H9 (cell line): ENCODE measurements around the gene SSNA1. TPM values are rescaled to one million over a fixed set of nuclear protein-coding genes. Genes with fewer than 3 reads are reported as not detected.
A peak's percentile ranks its signal among the peaks of the same experiment; 100 is the strongest.

Source experiments
- DNase-seq: peaks from one replicate; pipeline ENCODE4 v3.0.0-alpha.2; 2017
- H2AFZ ChIP-seq: one replicate; pipeline ENCODE4 v1.6.1; 2013; ENCODE audit warnings: mild to moderate bottlenecking, low read length, control low read depth, moderate library complexity
- H2AK5ac ChIP-seq: 2 replicates; pipeline ENCODE4 v1.6.1; 2013; ENCODE audit warnings: low read length, control low read depth, mixed read lengths; ENCODE audit not compliant: insufficient read length
- H2BK120ac ChIP-seq: one replicate; pipeline ENCODE4 v1.6.1; 2013; ENCODE audit warnings: low read depth, mild to moderate bottlenecking, low read length, control low read depth, inconsistent platforms; ENCODE audit not compliant: poor library complexity, severe bottlenecking
- H2BK12ac ChIP-seq: 2 replicates; pipeline ENCODE4 v1.6.1; 2013; ENCODE audit warnings: low read length, control low read depth, mixed read lengths, low read depth; ENCODE audit not compliant: insufficient read length
- H2BK15ac ChIP-seq: 2 replicates; pipeline ENCODE4 v1.6.1; 2013; ENCODE audit warnings: low read depth, low read length, control low read depth
- H2BK20ac ChIP-seq: one replicate; pipeline ENCODE4 v1.6.1; 2013; ENCODE audit warnings: low read depth, mild to moderate bottlenecking, low read length, control low read depth, inconsistent platforms; ENCODE audit not compliant: poor library complexity, severe bottlenecking
- H2BK5ac ChIP-seq: 2 replicates; pipeline ENCODE4 v1.6.1; 2013; ENCODE audit warnings: low read length, control low read depth, mixed read lengths; ENCODE audit not compliant: insufficient read length
- H3K14ac ChIP-seq: 2 replicates; pipeline ENCODE4 v1.6.1; 2013; ENCODE audit warnings: low read length, control low read depth; ENCODE audit not compliant: insufficient read depth
- H3K18ac ChIP-seq: 2 replicates; pipeline ENCODE4 v1.6.1; 2013; ENCODE audit warnings: low read depth, mild to moderate bottlenecking, mixed read lengths, low read length, control low read depth; ENCODE audit not compliant: insufficient read length
- H3K23ac ChIP-seq: 2 replicates; pipeline ENCODE4 v1.6.1; 2013; ENCODE audit warnings: low read length, control low read depth, mixed read lengths, low read depth; ENCODE audit not compliant: insufficient read length
- H3K23me2 ChIP-seq: 2 replicates; pipeline ENCODE4 v1.6.1; 2013; ENCODE audit warnings: low read depth, mild to moderate bottlenecking, mixed read lengths, low read length, control low read depth; ENCODE audit not compliant: insufficient read length, poor library complexity, severe bottlenecking
- H3K27ac ChIP-seq: 2 replicates; pipeline ENCODE4 v1.5.1; 2013; ENCODE audit warnings: low read length, control low read depth, mixed read lengths, low read depth; ENCODE audit not compliant: insufficient read length
- H3K27me3 ChIP-seq: 2 replicates; pipeline ENCODE4 v1.6.1; 2013; ENCODE audit warnings: low read length, control low read depth, inconsistent platforms; ENCODE audit not compliant: insufficient read depth
- H3K4ac ChIP-seq: 2 replicates; pipeline ENCODE4 v1.6.1; 2013; ENCODE audit warnings: low read depth, mild to moderate bottlenecking, control low read depth, inconsistent platforms, low read length, moderate library complexity
- H3K4me1 ChIP-seq: 2 replicates; pipeline ENCODE4 v1.6.1; 2013; ENCODE audit warnings: low read length, control low read depth, inconsistent platforms; ENCODE audit not compliant: insufficient read depth
- H3K4me2 ChIP-seq: 2 replicates; pipeline ENCODE4 v1.6.1; 2013; ENCODE audit warnings: low read length, control low read depth, mixed read lengths; ENCODE audit not compliant: insufficient read length, insufficient read depth
- H3K56ac ChIP-seq: 2 replicates; pipeline ENCODE4 v1.6.1; 2013; ENCODE audit warnings: low read depth, mild to moderate bottlenecking, mixed read lengths, low read length, control low read depth; ENCODE audit not compliant: insufficient read length
- H3K79me1 ChIP-seq: 2 replicates; pipeline ENCODE4 v1.6.1; 2013; ENCODE audit warnings: low read depth, mild to moderate bottlenecking, moderate library complexity, low read length, control low read depth, inconsistent platforms; ENCODE audit not compliant: insufficient read depth, poor library complexity, severe bottlenecking
- H3K79me2 ChIP-seq: 2 replicates; pipeline ENCODE4 v1.6.1; 2013; ENCODE audit warnings: low read length, control low read depth, inconsistent platforms; ENCODE audit not compliant: insufficient read depth
- H3K9ac ChIP-seq: 2 replicates; pipeline ENCODE4 v1.6.1; 2013; ENCODE audit warnings: low read length, control low read depth, mixed read lengths; ENCODE audit not compliant: insufficient read length; ENCODE audit errors: extremely low read depth
- H3K9me3 ChIP-seq: one replicate; pipeline ENCODE4 v1.6.1; 2013; ENCODE audit warnings: low read depth, low read length, inconsistent platforms; ENCODE audit not compliant: control insufficient read depth
- H3T11ph ChIP-seq: one replicate; pipeline ENCODE4 v1.6.1; 2013; ENCODE audit warnings: mild to moderate bottlenecking, low read length, control low read depth, inconsistent platforms
- H4K20me1 ChIP-seq: one replicate; pipeline ENCODE4 v1.6.1; 2013; ENCODE audit not compliant: control insufficient read depth, insufficient read length, insufficient read depth
- H4K5ac ChIP-seq: 2 replicates; pipeline ENCODE4 v1.6.1; 2013; ENCODE audit warnings: low read depth, mild to moderate bottlenecking, mixed read lengths, low read length, control low read depth; ENCODE audit not compliant: insufficient read length
- H4K8ac ChIP-seq: replicated peaks from 2 replicates; pipeline ENCODE4 v1.6.1; 2013; ENCODE audit warnings: low read length, control low read depth, mixed read lengths, low read depth; ENCODE audit not compliant: insufficient read length
- H4K91ac ChIP-seq: 2 replicates; pipeline ENCODE4 v1.6.1; 2013; ENCODE audit warnings: low read depth, mild to moderate bottlenecking, moderate library complexity, mixed read lengths, low read length, control low read depth; ENCODE audit not compliant: insufficient read length
- H3K27ac Mint-ChIP-seq, 3 experiments: 2 replicates in 2 of 3; 3 replicates in 1 of 3; pipeline ENCODE4 v1.8.0; 2020 to 2021; ENCODE audit warnings: mixed read lengths in 3 of 3, mild to moderate bottlenecking in 1 of 3, moderate library complexity in 1 of 3
- H3K27me3 Mint-ChIP-seq: 2 replicates; pipeline ENCODE4 v1.8.0; 2021; ENCODE audit warnings: low read depth, mild to moderate bottlenecking, moderate library complexity, mixed read lengths
- H3K36me3 Mint-ChIP-seq, 3 experiments: 2 replicates in 2 of 3; 3 replicates in 1 of 3; pipeline ENCODE4 v1.8.0; 2020 to 2021; ENCODE audit warnings: low read depth in 3 of 3, mixed read lengths in 3 of 3; ENCODE audit not compliant: insufficient read depth in 1 of 3
- H3K4me1 Mint-ChIP-seq, 2 experiments: 2 replicates each; pipeline ENCODE4 v1.8.0; 2020; ENCODE audit warnings: mixed read lengths in 2 of 2
- H3K4me3 Mint-ChIP-seq, 2 experiments: 2 replicates in 1 of 2; 3 replicates in 1 of 2; pipeline ENCODE4 v1.8.0; 2020 to 2021; ENCODE audit warnings: mild to moderate bottlenecking in 2 of 2, mixed read lengths in 2 of 2, moderate library complexity in 1 of 2
- H3K9me3 Mint-ChIP-seq, 2 experiments: 2 replicates in 1 of 2; 3 replicates in 1 of 2; pipeline ENCODE4 v1.8.0; 2020; ENCODE audit warnings: mild to moderate bottlenecking in 2 of 2, mixed read lengths in 2 of 2, moderate library complexity in 1 of 2
- WGBS: extraction: QIAGEN DNeasy Blood & Tissue Kit; methylation state at CpG from one replicate; pipeline ENCODE4 v1.1.7; 2013; ENCODE audit warnings: missing lambda C conversion rate, low lambda C conversion rate, mixed read lengths; ENCODE audit not compliant: insufficient read length; ENCODE audit errors: extremely low coverage; 5-methylcytosine and 5-hydroxymethylcytosine counted together
- total RNA-seq: library from RNA; stranded (reverse); gene quantifications from 2 replicates; pipeline ENCODE4 v1.2.1, GENCODE V29; 2021
- TF ChIP-seq, protein P1 (sequence below): fragments of 200-600 bp; sonication (generic); conservative IDR thresholded peaks from 3 replicates; pipeline ENCODE4 v1.8.0; 2021; ENCODE audit warnings: antibody characterized with exemption, mild to moderate bottlenecking

SSNA1 gene
- total RNA-seq, 1 experiment from 2014 or later, result 69.2 TPM

DNA sequence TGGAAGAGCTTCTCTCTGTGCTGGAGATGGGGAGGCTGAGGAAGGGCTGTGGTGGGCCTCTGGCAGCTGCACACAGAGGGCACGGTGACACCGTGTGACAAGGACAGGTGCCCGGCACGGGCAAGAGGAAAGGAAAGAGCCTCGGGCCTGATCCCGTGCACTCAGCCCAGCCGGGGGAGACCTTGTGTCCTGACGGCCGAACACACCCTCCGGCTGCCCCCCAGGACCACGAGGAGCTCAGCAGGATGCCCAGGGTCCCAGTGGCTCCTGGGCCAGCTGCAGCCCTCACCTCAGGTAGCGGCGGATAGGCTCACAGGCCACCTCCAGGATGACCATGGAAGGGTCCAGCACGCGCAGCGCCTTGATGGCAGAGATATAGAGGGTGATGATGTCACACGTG lies 5.6 kb upstream of the SSNA1 start:
- no peak overlapping the region for H3K4ac ChIP-seq
- no CpG with 5 or more reads among the region's 17 CpGs for WGBS

More for the DNA sequence above, 5.6 kb upstream of the SSNA1 start:
- Mint-ChIP-seq H3K4me1 (peaks cover 9 to 13% of the 10 kb centered on the region in 2 experiments), H3K36me3 (peaks cover 7 to 57% (median 50%) of the 10 kb centered on the region in 3 experiments; a peak in 6 of 7 replicates), H3K9me3 (no peaks in the 10 kb centered on the region), H3K27ac (peak overlapping the region in 1 of 3 experiments; percentile 74; a peak in 1 of 7 replicates), H3K4me3 (no peak overlapping the region), H3K27me3 (no peaks in the 10 kb centered on the region)
- Histone ChIP-seq H3K79me2 (peaks cover 8% of the 10 kb centered on the region; the same call in 1 of the 2 replicates), H3K18ac (no peak overlapping the region), H2BK12ac (no peak overlapping the region), H2AFZ (no peak overlapping the region), H2BK5ac (no peak overlapping the region), H3K27ac (no peak overlapping the region), H3K4me1 (no peaks in the 10 kb centered on the region), H4K8ac (no peak overlapping the region), H2AK5ac (no peak overlapping the region), H4K5ac (no peak overlapping the region), H3K9me3 (no peaks in the 10 kb centered on the region), H3K23ac (no peak overlapping the region), H2BK120ac (no peak overlapping the region), H3K14ac (no peak overlapping the region), H2BK15ac (no peak overlapping the region), H3T11ph (no peak overlapping the region), H2BK20ac (no peak overlapping the region), H3K23me2 (peaks cover 4% of the 10 kb centered on the region), H3K27me3 (no peaks in the 10 kb centered on the region), H3K56ac (no peak overlapping the region), H3K9ac (no peak overlapping the region), H4K91ac (no peak overlapping the region), H3K79me1 (peaks cover 5% of the 10 kb centered on the region), H3K4me2 (no peak overlapping the region), H4K20me1 (peaks cover 2% of the 10 kb centered on the region)
- TF ChIP-seq, protein P1, sequence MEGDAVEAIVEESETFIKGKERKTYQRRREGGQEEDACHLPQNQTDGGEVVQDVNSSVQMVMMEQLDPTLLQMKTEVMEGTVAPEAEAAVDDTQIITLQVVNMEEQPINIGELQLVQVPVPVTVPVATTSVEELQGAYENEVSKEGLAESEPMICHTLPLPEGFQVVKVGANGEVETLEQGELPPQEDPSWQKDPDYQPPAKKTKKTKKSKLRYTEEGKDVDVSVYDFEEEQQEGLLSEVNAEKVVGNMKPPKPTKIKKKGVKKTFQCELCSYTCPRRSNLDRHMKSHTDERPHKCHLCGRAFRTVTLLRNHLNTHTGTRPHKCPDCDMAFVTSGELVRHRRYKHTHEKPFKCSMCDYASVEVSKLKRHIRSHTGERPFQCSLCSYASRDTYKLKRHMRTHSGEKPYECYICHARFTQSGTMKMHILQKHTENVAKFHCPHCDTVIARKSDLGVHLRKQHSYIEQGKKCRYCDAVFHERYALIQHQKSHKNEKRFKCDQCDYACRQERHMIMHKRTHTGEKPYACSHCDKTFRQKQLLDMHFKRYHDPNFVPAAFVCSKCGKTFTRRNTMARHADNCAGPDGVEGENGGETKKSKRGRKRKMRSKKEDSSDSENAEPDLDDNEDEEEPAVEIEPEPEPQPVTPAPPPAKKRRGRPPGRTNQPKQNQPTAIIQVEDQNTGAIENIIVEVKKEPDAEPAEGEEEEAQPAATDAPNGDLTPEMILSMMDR, result no peak
- no peak for DNase-seq
